T-helper 1 cell treated with Interleukin-12 subunit alpha and Interleukin-12 subunit beta and Interleukin-4 antibody, amounts not matched to agents 30 μg/mL and 1 μg/mL, for 36 hours (primary cell): ENCODE measurements around the gene STK4.
"Not testable (repeated sequence)": the region's sequence is repeated elsewhere in the genome, so short reads cannot be mapped to it uniquely, and the experiment has no call there.

Experiments
- H3K27ac Mint-ChIP-seq: one replicate; pipeline ENCODE4 v1.8.0; 2021; ENCODE audit warnings: mild to moderate bottlenecking, mixed read lengths
- H3K27me3 Mint-ChIP-seq: one replicate; pipeline ENCODE4 v1.8.0; 2021; ENCODE audit warnings: low read depth, mixed read lengths
- H3K36me3 Mint-ChIP-seq: one replicate; pipeline ENCODE4 v1.8.0; 2021; ENCODE audit warnings: low read depth, mixed read lengths
- H3K4me1 Mint-ChIP-seq: one replicate; pipeline ENCODE4 v1.8.0; 2021; ENCODE audit warnings: low read depth, mixed read lengths
- H3K4me3 Mint-ChIP-seq: one replicate; pipeline ENCODE4 v1.8.0; 2021; ENCODE audit warnings: mild to moderate bottlenecking, moderate library complexity, mixed read lengths
- H3K9me3 Mint-ChIP-seq: one replicate; pipeline ENCODE4 v1.8.0; 2021; ENCODE audit warnings: mixed read lengths

Gene STK4

DNA sequence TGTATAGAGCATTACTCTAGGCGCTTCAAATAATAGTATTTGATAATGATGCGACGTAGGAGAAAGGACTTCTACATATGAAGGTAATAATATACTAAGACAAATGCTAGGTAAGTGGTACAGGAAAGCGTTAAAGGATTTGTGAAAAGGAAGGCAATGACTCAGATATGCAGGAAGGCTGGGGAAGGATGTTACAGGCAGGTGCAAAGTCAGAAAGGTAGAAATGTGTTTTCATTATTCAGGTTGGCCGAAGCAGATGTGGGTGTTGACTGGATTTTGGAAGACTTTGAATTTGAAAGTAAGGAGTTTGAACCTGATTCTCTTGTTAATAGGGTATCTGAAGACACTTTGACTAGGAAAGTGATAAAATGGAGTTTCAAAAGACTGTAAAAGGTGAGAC is 51.0 kb downstream of the STK4 start:
- Mint-ChIP-seq H3K4me3 (no peak overlapping the region), H3K27ac (no peak overlapping the region), H3K36me3 (peaks cover 37% of the 10 kb centered on the region), H3K4me1 (peaks cover 19% of the 10 kb centered on the region), H3K27me3 (no peaks in the 10 kb centered on the region), H3K9me3 (no peaks in the 10 kb centered on the region)

DNA sequence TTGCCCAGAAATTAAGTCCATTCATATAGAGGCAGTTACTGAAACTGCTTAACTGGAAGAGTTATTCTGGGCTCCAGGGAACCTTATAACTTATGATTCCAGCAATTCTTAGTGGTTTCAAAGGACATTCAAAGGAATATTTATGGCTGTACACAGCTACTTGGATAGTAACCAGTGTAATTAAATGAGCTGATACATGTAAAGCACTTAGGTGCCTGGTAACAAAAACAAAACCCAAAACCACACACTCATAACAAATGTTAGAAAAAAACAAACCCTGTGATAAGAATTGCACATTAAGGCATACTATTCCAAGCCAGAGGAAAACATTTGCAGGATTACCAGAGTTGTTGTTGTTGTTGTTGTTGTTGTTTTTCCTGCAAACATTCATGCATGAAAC is 51.5 kb downstream of the STK4 start:
- Mint-ChIP-seq H3K27me3 (no peaks in the 10 kb centered on the region), H3K4me3 (no peak overlapping the region), H3K27ac (no peak overlapping the region), H3K9me3 (no peaks in the 10 kb centered on the region), H3K4me1 (peaks cover 19% of the 10 kb centered on the region), H3K36me3 (peaks cover 38% of the 10 kb centered on the region)

DNA sequence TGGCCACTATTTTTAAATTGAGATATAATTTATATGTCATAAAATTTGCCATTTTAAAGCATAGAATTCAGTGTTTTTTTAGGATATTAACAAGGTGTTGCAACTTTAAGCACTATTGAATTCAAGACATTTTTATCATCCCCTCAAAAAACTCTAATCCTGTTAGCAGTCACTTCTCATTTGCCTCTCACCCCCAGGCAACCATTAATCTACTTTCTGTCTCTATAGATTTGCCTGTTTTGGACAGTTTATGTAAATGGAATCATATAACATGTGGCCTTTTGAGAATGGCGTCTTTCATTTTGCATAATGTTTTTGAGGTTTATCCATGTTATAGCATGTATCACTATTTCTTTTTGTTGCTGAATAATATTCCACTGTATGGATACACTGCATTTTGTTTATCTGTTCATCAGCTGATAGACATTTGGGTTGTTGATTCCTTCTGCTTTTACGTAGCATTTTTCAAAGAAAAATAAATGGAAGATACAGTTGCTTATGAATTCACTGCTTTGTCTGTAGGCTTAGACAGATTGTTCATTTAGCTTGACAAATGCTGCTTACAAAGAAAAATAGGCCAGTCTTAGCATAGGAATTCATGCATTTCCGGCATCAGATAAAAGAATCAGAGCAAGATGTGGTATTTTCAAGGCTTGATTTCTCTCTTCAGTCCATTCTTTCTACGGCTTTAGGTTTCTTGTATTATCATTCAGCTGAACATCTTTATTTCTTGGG is 52.9 kb downstream of the STK4 start:
- H3K27me3 Mint-ChIP-seq, result no peaks in the 10 kb centered on the region
- H3K36me3 Mint-ChIP-seq, result peaks cover 43% of the 10 kb centered on the region
- H3K4me1 Mint-ChIP-seq, result peaks cover 22% of the 10 kb centered on the region
- H3K4me3 Mint-ChIP-seq, result no peak overlapping the region
- no peaks in the 10 kb centered on the region for H3K9me3 Mint-ChIP-seq
- H3K27ac Mint-ChIP-seq, result no peak overlapping the region

DNA sequence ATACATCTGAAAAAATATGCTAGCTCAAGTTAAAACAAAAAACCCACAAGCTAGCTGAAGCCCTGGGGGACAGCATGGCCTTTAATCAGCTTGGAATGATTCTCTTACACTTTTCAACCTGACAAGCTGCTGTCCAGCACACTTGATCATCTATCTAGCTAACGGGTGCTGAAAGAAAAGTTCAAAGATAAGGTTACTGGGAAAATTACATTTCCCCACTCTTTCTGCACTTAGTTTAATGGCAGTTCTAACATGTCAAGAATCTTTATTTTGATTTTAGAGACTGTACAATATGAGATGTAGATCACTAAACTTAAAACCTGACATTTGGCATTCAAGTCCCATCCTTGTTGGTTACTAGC is 53.4 kb downstream of the STK4 start:
- Mint-ChIP-seq H3K27me3 (no peaks in the 10 kb centered on the region), H3K27ac (no peak overlapping the region), H3K4me3 (no peak overlapping the region), H3K9me3 (no peaks in the 10 kb centered on the region), H3K4me1 (peaks cover 22% of the 10 kb centered on the region), H3K36me3 (peaks cover 46% of the 10 kb centered on the region)

DNA sequence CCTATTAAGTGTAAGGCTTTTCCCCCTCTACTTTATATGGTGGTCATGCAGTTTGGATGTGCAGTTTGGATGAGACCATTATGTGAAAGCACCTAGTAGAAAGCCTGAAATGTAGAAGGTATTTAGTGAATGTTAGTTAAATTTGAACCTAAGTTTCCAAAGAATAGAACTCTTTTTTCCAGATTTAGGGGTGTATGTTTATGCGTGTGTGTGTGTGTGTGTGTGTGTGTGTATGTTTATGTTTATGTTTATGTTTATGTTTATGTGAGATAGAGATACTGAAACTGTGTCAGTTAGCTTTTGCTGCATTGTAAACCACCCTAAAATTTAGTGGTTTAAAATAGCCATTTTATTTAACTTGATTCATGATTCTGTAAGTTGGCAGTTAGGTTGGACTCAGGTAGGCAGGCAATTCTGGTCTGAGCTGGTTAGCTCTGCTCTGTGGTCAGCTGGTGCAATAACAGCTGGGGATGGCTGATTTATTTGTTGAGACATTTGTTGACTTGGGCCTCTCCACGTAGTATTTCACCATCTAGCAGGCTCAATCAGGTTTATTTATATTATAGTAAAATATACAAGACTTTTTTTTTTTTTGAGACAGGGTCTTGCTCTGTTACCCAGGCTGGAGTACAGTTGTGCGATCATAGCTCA is 54.0 kb downstream of the STK4 start:
- Mint-ChIP-seq H3K4me1 (peaks cover 20% of the 10 kb centered on the region), H3K27me3 (no peaks in the 10 kb centered on the region), H3K4me3 (no peak overlapping the region), H3K9me3 (no peaks in the 10 kb centered on the region), H3K27ac (no peak overlapping the region), H3K36me3 (peaks cover 44% of the 10 kb centered on the region)

DNA sequence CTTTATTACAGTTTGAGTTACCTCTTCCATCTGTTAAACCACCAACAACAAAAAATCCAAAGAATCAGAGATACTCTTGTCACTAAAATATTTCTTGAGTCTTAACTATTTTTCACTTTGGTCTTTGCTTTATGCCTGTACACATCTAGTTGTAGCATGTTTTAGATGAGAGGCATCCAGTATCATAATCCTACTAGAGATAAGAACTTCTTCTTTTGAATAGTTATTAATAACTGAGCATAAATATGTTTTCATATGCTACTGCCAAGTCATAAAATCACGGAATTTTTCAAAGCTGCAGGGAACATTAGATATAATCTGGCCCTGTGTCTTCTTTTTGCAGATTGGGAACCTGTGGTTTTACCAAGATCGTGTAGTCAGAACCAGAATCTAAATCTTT is 55.3 kb downstream of the STK4 start:
- peaks cover 48% of the 10 kb centered on the region for H3K36me3 Mint-ChIP-seq
- H3K4me1 Mint-ChIP-seq, result peaks cover 14% of the 10 kb centered on the region
- no peak overlapping the region for H3K27ac Mint-ChIP-seq
- no peaks in the 10 kb centered on the region for H3K9me3 Mint-ChIP-seq
- H3K27me3 Mint-ChIP-seq, result no peaks in the 10 kb centered on the region
- H3K4me3 Mint-ChIP-seq, result no peak overlapping the region

DNA sequence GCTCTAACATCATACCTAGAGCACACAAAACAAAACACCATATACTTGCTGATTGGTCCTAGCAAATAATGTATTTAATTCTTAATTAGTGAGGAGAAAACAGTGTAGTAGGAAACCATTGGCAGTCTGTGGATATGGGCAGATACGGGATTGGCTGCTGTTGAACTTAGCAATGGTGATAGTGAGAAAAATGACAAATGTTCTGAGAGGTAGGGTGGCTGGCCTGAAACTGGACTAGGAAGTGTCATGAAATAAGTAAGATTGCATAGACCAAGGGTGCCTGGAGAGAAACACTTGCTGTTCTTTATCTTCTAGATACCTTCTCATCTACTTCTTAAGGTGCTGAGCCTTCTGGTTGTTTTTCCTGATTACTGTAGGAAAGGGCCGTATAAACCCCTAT is 56.8 kb downstream of the STK4 start:
- H3K36me3 Mint-ChIP-seq, result peaks cover 46% of the 10 kb centered on the region
- not testable (repeated sequence) for H3K9me3 Mint-ChIP-seq, H3K27ac Mint-ChIP-seq, H3K4me3 Mint-ChIP-seq, H3K27me3 Mint-ChIP-seq
- peaks cover 12% of the 10 kb centered on the region for H3K4me1 Mint-ChIP-seq

DNA sequence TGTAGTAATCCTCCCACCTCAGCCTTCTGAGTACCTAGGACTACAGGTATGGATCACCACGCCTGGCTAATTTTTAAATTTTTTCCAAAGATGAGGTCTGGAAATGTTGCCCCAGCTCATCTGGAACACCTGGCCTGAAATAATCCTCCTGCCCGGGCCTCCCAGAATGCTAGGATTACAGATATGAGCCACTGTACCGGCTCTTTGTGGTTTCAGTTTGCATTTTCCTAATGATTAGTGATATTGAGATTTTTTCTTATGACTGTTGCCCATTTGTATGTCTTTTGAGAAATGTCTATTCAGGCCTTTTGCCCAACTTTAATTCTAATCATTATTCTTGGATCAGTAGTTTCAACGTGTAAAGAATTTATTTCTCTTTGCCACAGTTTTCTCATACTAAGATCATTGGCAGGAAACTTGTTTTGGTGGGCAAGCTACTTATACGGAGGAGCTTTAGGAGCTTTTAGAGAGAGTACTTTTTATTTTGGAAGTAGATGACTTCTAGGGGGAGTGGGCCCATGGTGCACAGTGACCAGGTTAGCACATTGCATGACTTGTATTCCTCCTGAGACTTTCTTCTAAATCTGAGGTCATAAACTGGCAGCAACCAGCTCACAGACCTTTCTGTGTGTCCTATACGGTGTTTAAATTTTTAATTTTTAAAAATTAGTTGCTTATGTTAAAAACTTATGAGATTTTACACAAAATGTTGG is 62.3 kb downstream of the STK4 start:
- Mint-ChIP-seq H3K27me3 (no peaks in the 10 kb centered on the region), H3K27ac (no peak overlapping the region), H3K36me3 (peaks cover 44% of the 10 kb centered on the region), H3K4me1 (peaks cover 17% of the 10 kb centered on the region), H3K9me3 (no peaks in the 10 kb centered on the region), H3K4me3 (no peak overlapping the region)

DNA sequence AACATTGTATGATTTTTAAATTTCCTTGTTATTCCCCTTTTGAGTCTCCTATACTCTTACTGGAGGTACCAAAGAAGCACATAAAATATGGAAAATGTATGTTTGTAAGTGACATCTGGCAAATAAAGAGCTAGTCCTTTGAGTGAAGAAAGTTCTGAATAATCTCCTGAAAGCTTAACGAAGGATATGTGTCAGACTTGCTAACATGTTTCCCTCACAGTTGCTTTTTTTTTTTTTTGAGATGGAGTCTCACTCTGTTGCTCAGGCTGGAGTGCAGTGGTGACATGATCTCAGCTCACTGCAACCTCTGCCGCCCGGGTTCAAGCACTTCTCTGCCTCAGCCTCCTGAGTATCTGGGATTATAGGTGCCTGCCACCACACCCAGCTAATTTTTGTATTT is 63.6 kb downstream of the STK4 start:
- no peaks in the 10 kb centered on the region for H3K27me3 Mint-ChIP-seq
- H3K4me3 Mint-ChIP-seq, result no peak overlapping the region
- H3K27ac Mint-ChIP-seq, result no peak overlapping the region
- H3K9me3 Mint-ChIP-seq, result no peaks in the 10 kb centered on the region
- H3K4me1 Mint-ChIP-seq, result peaks cover 22% of the 10 kb centered on the region
- H3K36me3 Mint-ChIP-seq, result peaks cover 41% of the 10 kb centered on the region

DNA sequence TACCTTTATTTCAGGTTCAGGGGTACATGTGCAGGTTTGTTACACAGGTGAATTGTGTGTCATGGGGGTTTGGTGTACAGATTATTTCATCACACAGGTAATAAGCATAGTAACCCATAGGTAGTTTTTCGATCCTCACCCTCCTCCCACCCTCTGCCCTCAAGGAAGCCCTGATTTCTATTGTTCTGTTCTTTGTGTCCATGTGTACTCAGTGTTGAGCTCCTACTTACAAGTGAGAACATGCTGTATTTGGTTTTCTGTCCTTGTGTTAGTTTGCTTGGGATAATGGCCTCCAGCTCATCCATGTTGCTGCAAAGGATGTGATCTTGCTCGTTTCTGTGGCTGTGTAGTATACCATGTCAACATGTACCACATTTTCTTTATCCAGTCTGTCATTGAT is 66.0 kb downstream of the STK4 start:
- Mint-ChIP-seq H3K4me1 (peaks cover 32% of the 10 kb centered on the region), H3K27ac (no peak overlapping the region)

DNA sequence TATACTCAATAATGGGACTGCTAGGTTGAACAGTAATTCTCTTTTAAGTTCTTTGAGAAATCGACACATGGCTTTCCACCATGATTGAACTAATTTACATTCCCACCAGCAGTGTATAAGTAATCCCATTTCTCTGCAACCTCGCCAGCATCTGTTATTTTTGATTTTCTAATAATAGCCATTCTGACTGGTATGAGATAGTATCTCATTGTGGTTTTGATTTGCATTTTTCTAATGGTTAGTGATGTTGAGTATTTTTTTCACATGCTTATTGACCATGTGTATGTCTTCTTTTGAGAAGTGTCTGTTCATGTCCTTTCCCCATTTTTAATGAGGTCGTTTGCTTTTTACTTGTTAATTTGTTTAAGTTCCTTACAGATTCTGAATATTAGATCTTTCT is 66.5 kb downstream of the STK4 start:
- Mint-ChIP-seq H3K9me3 (no peaks in the 10 kb centered on the region), H3K36me3 (peaks cover 42% of the 10 kb centered on the region), H3K4me3 (no peak overlapping the region), H3K27ac (no peak overlapping the region), H3K27me3 (no peaks in the 10 kb centered on the region), H3K4me1 (peaks cover 32% of the 10 kb centered on the region)

More for the DNA sequence above, 66.0 kb downstream of the STK4 start:
- no peaks in the 10 kb centered on the region for H3K9me3 Mint-ChIP-seq
- no peaks in the 10 kb centered on the region for H3K27me3 Mint-ChIP-seq
- no peak overlapping the region for H3K4me3 Mint-ChIP-seq
- H3K36me3 Mint-ChIP-seq, result peaks cover 44% of the 10 kb centered on the region

DNA sequence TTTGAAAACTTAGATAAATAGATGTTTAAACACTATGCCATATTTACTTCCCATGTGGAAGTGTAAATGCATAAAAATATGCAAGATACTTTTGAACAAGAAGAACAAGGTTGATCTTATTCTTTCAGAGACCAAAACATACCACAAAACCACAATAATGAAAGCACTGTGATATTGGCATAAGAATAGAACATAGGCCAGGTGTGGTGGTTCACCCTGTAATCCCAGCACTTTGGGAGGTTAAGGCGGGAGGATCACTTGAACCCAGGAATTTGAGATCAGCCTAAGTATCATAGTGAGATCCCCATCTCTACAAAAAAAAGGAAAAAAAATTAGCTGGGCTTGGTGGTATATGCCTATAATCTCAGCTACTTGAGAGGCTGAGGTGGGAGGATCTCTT is 68.1 kb downstream of the STK4 start:
- Mint-ChIP-seq H3K27me3 (no peaks in the 10 kb centered on the region), H3K27ac (no peak overlapping the region), H3K4me3 (no peak overlapping the region), H3K4me1 (peaks cover 29% of the 10 kb centered on the region), H3K9me3 (no peaks in the 10 kb centered on the region), H3K36me3 (peaks cover 35% of the 10 kb centered on the region)

DNA sequence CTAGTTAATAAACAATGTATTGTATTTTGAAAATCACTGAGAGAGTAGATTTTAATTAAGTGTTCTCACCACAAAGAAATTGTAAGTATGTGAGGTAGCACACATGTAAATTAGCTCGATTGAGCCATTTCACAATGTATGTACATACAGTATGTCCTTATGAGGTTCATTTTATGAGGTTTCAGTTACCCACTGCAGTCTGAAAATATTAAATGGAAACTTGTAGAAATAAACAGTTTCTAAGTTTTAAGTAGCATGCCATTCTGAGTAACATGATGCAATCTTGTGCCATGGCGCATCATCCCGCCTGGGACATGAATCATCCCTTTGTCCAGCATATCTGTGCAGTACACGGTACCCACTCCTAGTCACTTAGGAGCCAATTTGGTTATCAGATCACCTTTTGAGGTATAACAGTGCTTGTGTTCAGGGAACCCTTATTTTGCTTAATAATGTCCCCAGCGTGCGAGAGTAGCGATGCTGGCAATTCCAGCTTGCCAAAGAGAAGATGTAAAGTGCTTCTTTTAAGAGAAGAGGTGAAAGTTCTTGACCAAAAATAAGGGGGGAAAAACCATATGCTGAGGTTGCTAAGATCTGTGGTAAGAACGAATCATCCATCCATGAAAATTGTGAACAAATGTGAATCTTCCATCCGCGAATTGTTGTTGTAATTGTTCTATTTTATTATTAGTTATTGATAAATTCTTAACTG is 69.9 kb downstream of the STK4 start:
- Mint-ChIP-seq H3K9me3 (no peaks in the 10 kb centered on the region), H3K4me3 (no peak overlapping the region), H3K36me3 (peaks cover 33% of the 10 kb centered on the region)

DNA sequence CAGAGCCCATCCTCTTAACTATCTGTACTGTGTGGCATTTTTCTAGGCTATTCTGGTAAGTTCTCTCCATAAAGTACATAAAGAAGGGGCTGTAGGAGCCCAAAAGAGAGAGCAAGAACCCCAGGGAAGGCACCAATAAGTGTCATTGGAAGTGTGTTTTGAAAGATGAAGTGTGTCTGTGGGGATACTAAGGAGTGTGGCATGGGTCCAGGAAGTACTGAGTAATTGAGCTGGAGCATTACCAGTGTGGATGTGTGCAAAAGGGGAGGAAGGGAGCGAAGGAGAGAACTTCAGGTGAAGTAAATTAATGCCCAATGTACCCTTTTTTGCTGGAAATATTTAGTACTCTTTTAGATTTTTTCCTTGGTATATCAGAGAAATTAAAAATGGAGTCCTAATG is 70.7 kb downstream of the STK4 start:
- Mint-ChIP-seq H3K4me3 (no peak overlapping the region), H3K4me1 (peaks cover 41% of the 10 kb centered on the region), H3K36me3 (peaks cover 34% of the 10 kb centered on the region), H3K27me3 (no peaks in the 10 kb centered on the region), H3K27ac (peak overlapping the region; percentile 38), H3K9me3 (no peaks in the 10 kb centered on the region)

More for the DNA sequence above, 69.9 kb downstream of the STK4 start:
- H3K4me1 Mint-ChIP-seq, result peaks cover 36% of the 10 kb centered on the region
- H3K27me3 Mint-ChIP-seq, result no peaks in the 10 kb centered on the region
- H3K27ac Mint-ChIP-seq, result no peak overlapping the region
